H9 (cell line): ENCODE data around the gene NALCN. TPM values are rescaled to one million over a fixed set of nuclear protein-coding genes. Genes with fewer than 3 reads are reported as not detected.

Source experiments
- DNase-seq: peaks from one replicate; pipeline ENCODE4 v3.0.0-alpha.2; 2017
- H2AFZ ChIP-seq: one replicate; pipeline ENCODE4 v1.6.1; 2013; ENCODE audit warnings: mild to moderate bottlenecking, low read length, control low read depth, moderate library complexity
- H2AK5ac ChIP-seq: 2 replicates; pipeline ENCODE4 v1.6.1; 2013; ENCODE audit warnings: low read length, control low read depth, mixed read lengths; ENCODE audit not compliant: insufficient read length
- H2BK120ac ChIP-seq: one replicate; pipeline ENCODE4 v1.6.1; 2013; ENCODE audit warnings: low read depth, mild to moderate bottlenecking, low read length, control low read depth, inconsistent platforms; ENCODE audit not compliant: poor library complexity, severe bottlenecking
- H2BK12ac ChIP-seq: 2 replicates; pipeline ENCODE4 v1.6.1; 2013; ENCODE audit warnings: low read length, control low read depth, mixed read lengths, low read depth; ENCODE audit not compliant: insufficient read length
- H2BK15ac ChIP-seq: 2 replicates; pipeline ENCODE4 v1.6.1; 2013; ENCODE audit warnings: low read depth, low read length, control low read depth
- H2BK20ac ChIP-seq: one replicate; pipeline ENCODE4 v1.6.1; 2013; ENCODE audit warnings: low read depth, mild to moderate bottlenecking, low read length, control low read depth, inconsistent platforms; ENCODE audit not compliant: poor library complexity, severe bottlenecking
- H2BK5ac ChIP-seq: 2 replicates; pipeline ENCODE4 v1.6.1; 2013; ENCODE audit warnings: low read length, control low read depth, mixed read lengths; ENCODE audit not compliant: insufficient read length
- H3K14ac ChIP-seq: 2 replicates; pipeline ENCODE4 v1.6.1; 2013; ENCODE audit warnings: low read length, control low read depth; ENCODE audit not compliant: insufficient read depth
- H3K18ac ChIP-seq: 2 replicates; pipeline ENCODE4 v1.6.1; 2013; ENCODE audit warnings: low read depth, mild to moderate bottlenecking, mixed read lengths, low read length, control low read depth; ENCODE audit not compliant: insufficient read length
- H3K23ac ChIP-seq: 2 replicates; pipeline ENCODE4 v1.6.1; 2013; ENCODE audit warnings: low read length, control low read depth, mixed read lengths, low read depth; ENCODE audit not compliant: insufficient read length
- H3K23me2 ChIP-seq: 2 replicates; pipeline ENCODE4 v1.6.1; 2013; ENCODE audit warnings: low read depth, mild to moderate bottlenecking, mixed read lengths, low read length, control low read depth; ENCODE audit not compliant: insufficient read length, poor library complexity, severe bottlenecking
- H3K27ac ChIP-seq: 2 replicates; pipeline ENCODE4 v1.5.1; 2013; ENCODE audit warnings: low read length, control low read depth, mixed read lengths, low read depth; ENCODE audit not compliant: insufficient read length
- H3K27me3 ChIP-seq: 2 replicates; pipeline ENCODE4 v1.6.1; 2013; ENCODE audit warnings: low read length, control low read depth, inconsistent platforms; ENCODE audit not compliant: insufficient read depth
- H3K4ac ChIP-seq: 2 replicates; pipeline ENCODE4 v1.6.1; 2013; ENCODE audit warnings: low read depth, mild to moderate bottlenecking, control low read depth, inconsistent platforms, low read length, moderate library complexity
- H3K4me1 ChIP-seq: 2 replicates; pipeline ENCODE4 v1.6.1; 2013; ENCODE audit warnings: low read length, control low read depth, inconsistent platforms; ENCODE audit not compliant: insufficient read depth
- H3K4me2 ChIP-seq: 2 replicates; pipeline ENCODE4 v1.6.1; 2013; ENCODE audit warnings: low read length, control low read depth, mixed read lengths; ENCODE audit not compliant: insufficient read length, insufficient read depth
- H3K56ac ChIP-seq: 2 replicates; pipeline ENCODE4 v1.6.1; 2013; ENCODE audit warnings: low read depth, mild to moderate bottlenecking, mixed read lengths, low read length, control low read depth; ENCODE audit not compliant: insufficient read length
- H3K79me1 ChIP-seq: 2 replicates; pipeline ENCODE4 v1.6.1; 2013; ENCODE audit warnings: low read depth, mild to moderate bottlenecking, moderate library complexity, low read length, control low read depth, inconsistent platforms; ENCODE audit not compliant: insufficient read depth, poor library complexity, severe bottlenecking
- H3K79me2 ChIP-seq: 2 replicates; pipeline ENCODE4 v1.6.1; 2013; ENCODE audit warnings: low read length, control low read depth, inconsistent platforms; ENCODE audit not compliant: insufficient read depth
- H3K9ac ChIP-seq: 2 replicates; pipeline ENCODE4 v1.6.1; 2013; ENCODE audit warnings: low read length, control low read depth, mixed read lengths; ENCODE audit not compliant: insufficient read length; ENCODE audit errors: extremely low read depth
- H3K9me3 ChIP-seq: one replicate; pipeline ENCODE4 v1.6.1; 2013; ENCODE audit warnings: low read depth, low read length, inconsistent platforms; ENCODE audit not compliant: control insufficient read depth
- H3T11ph ChIP-seq: one replicate; pipeline ENCODE4 v1.6.1; 2013; ENCODE audit warnings: mild to moderate bottlenecking, low read length, control low read depth, inconsistent platforms
- H4K20me1 ChIP-seq: one replicate; pipeline ENCODE4 v1.6.1; 2013; ENCODE audit not compliant: control insufficient read depth, insufficient read length, insufficient read depth
- H4K5ac ChIP-seq: 2 replicates; pipeline ENCODE4 v1.6.1; 2013; ENCODE audit warnings: low read depth, mild to moderate bottlenecking, mixed read lengths, low read length, control low read depth; ENCODE audit not compliant: insufficient read length
- H4K8ac ChIP-seq: replicated peaks from 2 replicates; pipeline ENCODE4 v1.6.1; 2013; ENCODE audit warnings: low read length, control low read depth, mixed read lengths, low read depth; ENCODE audit not compliant: insufficient read length
- H4K91ac ChIP-seq: 2 replicates; pipeline ENCODE4 v1.6.1; 2013; ENCODE audit warnings: low read depth, mild to moderate bottlenecking, moderate library complexity, mixed read lengths, low read length, control low read depth; ENCODE audit not compliant: insufficient read length
- H3K27ac Mint-ChIP-seq, 3 experiments: 2 replicates in 2 of 3; 3 replicates in 1 of 3; pipeline ENCODE4 v1.8.0; 2020 to 2021; ENCODE audit warnings: mixed read lengths in 3 of 3, mild to moderate bottlenecking in 1 of 3, moderate library complexity in 1 of 3
- H3K27me3 Mint-ChIP-seq: 2 replicates; pipeline ENCODE4 v1.8.0; 2021; ENCODE audit warnings: low read depth, mild to moderate bottlenecking, moderate library complexity, mixed read lengths
- H3K36me3 Mint-ChIP-seq, 3 experiments: 2 replicates in 2 of 3; 3 replicates in 1 of 3; pipeline ENCODE4 v1.8.0; 2020 to 2021; ENCODE audit warnings: low read depth in 3 of 3, mixed read lengths in 3 of 3; ENCODE audit not compliant: insufficient read depth in 1 of 3
- H3K4me1 Mint-ChIP-seq, 2 experiments: 2 replicates each; pipeline ENCODE4 v1.8.0; 2020; ENCODE audit warnings: mixed read lengths in 2 of 2
- H3K4me3 Mint-ChIP-seq, 2 experiments: 2 replicates in 1 of 2; 3 replicates in 1 of 2; pipeline ENCODE4 v1.8.0; 2020 to 2021; ENCODE audit warnings: mild to moderate bottlenecking in 2 of 2, mixed read lengths in 2 of 2, moderate library complexity in 1 of 2
- H3K9me3 Mint-ChIP-seq, 2 experiments: 2 replicates in 1 of 2; 3 replicates in 1 of 2; pipeline ENCODE4 v1.8.0; 2020; ENCODE audit warnings: mild to moderate bottlenecking in 2 of 2, mixed read lengths in 2 of 2, moderate library complexity in 1 of 2
- WGBS: extraction: QIAGEN DNeasy Blood & Tissue Kit; methylation state at CpG from one replicate; pipeline ENCODE4 v1.1.7; 2013; ENCODE audit warnings: missing lambda C conversion rate, low lambda C conversion rate, mixed read lengths; ENCODE audit not compliant: insufficient read length; ENCODE audit errors: extremely low coverage; 5-methylcytosine and 5-hydroxymethylcytosine counted together
- total RNA-seq: library from RNA; stranded (reverse); gene quantifications from 2 replicates; pipeline ENCODE4 v1.2.1, GENCODE V29; 2021
- TF ChIP-seq, protein P1 (sequence below): fragments of 200-600 bp; sonication (generic); conservative IDR thresholded peaks from 3 replicates; pipeline ENCODE4 v1.8.0; 2021; ENCODE audit warnings: antibody characterized with exemption, mild to moderate bottlenecking

The NALCN gene
- total RNA-seq, 1 experiment from 2014 or later = 0.09 TPM

DNA sequence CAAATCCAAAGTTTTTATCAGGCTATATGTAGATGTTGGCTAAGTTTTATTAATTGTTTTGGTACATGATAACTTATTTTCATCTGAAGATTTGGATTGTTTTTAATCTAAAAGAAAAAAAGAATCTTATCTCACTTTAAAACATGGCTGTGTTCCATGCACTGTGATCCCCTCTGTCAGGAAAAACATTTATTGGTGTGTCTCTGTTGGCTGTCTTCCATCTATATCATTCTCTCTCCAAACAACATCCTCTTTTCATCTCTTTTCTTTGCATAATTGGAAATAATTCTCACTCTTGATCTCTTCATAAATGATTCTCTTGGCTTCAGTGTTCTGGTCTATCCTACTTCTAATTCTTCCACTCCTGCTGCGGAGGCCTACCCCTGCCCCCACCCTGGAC is 4.2 kb downstream of the NALCN start:
- H2BK5ac ChIP-seq = no peak overlapping the region
- WGBS = no CpG with 5 or more reads among the region's 1 CpG

More for the DNA sequence above, 4.2 kb downstream of the NALCN start:
- H3K9me3 ChIP-seq = no peaks in the 10 kb centered on the region
- DNase-seq = no peak
- peaks cover 23% of the 10 kb centered on the region for H3K27me3 Mint-ChIP-seq
- H2BK120ac ChIP-seq = no peak overlapping the region
- peaks cover 9% of the 10 kb centered on the region for H3K23me2 ChIP-seq
- H3K4me1 Mint-ChIP-seq = peaks cover 0 to 7% of the 10 kb centered on the region in 2 experiments; a peak in 1 of 4 replicates
- no peak overlapping the region for H3K9ac ChIP-seq
- H4K91ac ChIP-seq = no peak overlapping the region
- H2AK5ac ChIP-seq = no peak overlapping the region
- H3K14ac ChIP-seq = no peak overlapping the region
- no peaks in the 10 kb centered on the region for H4K20me1 ChIP-seq
- H2AFZ ChIP-seq = no peak overlapping the region
- no peak overlapping the region for H3T11ph ChIP-seq
- H3K18ac ChIP-seq = no peak overlapping the region
- TF ChIP-seq, protein P1, sequence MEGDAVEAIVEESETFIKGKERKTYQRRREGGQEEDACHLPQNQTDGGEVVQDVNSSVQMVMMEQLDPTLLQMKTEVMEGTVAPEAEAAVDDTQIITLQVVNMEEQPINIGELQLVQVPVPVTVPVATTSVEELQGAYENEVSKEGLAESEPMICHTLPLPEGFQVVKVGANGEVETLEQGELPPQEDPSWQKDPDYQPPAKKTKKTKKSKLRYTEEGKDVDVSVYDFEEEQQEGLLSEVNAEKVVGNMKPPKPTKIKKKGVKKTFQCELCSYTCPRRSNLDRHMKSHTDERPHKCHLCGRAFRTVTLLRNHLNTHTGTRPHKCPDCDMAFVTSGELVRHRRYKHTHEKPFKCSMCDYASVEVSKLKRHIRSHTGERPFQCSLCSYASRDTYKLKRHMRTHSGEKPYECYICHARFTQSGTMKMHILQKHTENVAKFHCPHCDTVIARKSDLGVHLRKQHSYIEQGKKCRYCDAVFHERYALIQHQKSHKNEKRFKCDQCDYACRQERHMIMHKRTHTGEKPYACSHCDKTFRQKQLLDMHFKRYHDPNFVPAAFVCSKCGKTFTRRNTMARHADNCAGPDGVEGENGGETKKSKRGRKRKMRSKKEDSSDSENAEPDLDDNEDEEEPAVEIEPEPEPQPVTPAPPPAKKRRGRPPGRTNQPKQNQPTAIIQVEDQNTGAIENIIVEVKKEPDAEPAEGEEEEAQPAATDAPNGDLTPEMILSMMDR = no peak
- no peak overlapping the region for H3K4ac ChIP-seq
- no peak overlapping the region for H3K4me2 ChIP-seq
- no peaks in the 10 kb centered on the region for H3K9me3 Mint-ChIP-seq
- H3K56ac ChIP-seq = no peak overlapping the region
- H3K36me3 Mint-ChIP-seq = no peaks in the 10 kb centered on the region; a peak in 1 of 7 replicates
- no peaks in the 10 kb centered on the region for H3K79me1 ChIP-seq
- peaks cover 6% of the 10 kb centered on the region; the same call in 1 of the 2 replicates for H3K27me3 ChIP-seq
- no peak overlapping the region for H2BK12ac ChIP-seq
- no peaks in the 10 kb centered on the region for H3K79me2 ChIP-seq
- H3K23ac ChIP-seq = no peak overlapping the region
- no peak overlapping the region for H2BK15ac ChIP-seq
- no peak overlapping the region for H4K8ac ChIP-seq
- H2BK20ac ChIP-seq = no peak overlapping the region
- no peak overlapping the region for H3K27ac ChIP-seq
- H3K27ac Mint-ChIP-seq = no peak overlapping the region
- H3K4me3 Mint-ChIP-seq = no peak overlapping the region
- H4K5ac ChIP-seq = no peak overlapping the region
- H3K4me1 ChIP-seq = no peaks in the 10 kb centered on the region
